GM11168 (cell line): ENCODE results near the gene GHDC.
"Not testable (repeated sequence)": the region's sequence is repeated elsewhere in the genome, so short reads cannot be mapped to it uniquely, and the experiment has no call there.

Experiments
- in situ Hi-C: fragments of 300-500 bp; cut with MboI; formaldehyde crosslinking; loops from one replicate; pipeline ENCODE4 v1.12.0; 2022; ENCODE audit warnings: low sequenced_read_pairs; ENCODE audit not compliant: unreplicated experiment

The GHDC gene

DNA sequence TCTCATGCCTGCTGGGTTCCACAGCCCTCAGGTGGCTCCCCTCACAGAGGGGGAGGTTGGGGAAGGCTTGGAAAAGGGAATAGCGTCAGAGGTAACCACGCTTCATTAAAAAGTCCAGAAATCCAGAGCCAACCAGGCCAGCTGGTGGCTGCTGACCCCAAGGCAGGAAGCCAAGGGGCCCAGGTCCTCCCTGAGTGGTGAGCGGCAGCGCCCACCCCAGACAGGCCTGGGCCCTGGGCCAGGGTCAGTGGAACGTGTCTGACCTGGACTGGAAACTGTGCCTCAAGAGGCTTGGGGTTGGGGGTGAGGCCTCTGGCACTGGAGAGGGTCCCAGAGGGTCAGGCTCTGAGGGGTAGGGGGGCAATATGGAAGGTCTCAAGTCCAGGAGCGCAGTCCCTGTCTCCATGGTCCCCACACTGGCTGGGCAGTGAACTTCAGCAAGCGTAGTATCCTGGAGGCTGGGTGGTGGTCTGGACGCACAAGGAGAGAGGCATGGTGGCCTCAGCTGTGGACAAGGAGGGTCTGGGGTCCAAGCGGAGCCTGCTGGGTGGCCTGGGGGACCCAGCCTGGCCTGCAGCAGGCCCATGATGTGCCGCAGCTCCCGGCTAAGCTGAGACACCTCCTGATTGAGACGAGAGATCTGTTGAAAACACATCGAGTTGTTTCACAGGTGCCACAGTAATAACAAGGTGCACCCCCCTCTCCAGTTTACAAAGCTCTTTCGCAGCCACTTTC is 34.3 kb downstream of the GHDC start:
- in situ Hi-C loops = no loop called here

DNA sequence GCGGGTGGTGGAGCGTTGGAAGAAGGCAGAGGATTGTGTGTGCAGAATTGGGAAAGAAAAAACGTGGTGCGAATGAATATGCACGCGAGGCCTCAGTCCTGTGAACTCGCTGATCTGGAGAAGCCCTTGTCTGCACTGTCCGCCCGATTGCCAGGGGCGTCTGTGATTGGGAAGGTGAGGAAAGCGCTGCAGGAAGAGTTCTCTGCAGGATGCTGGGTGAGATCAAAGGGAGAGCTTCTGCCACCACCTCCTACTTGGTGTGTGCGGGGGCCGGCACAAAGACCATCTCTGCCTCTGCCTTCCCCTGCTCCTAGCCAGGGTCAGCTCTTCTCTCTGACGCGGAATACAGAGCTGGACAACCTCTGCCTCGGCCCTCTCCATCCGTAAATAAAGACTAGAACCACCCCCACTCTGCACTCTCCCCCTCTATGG is 38.7 kb downstream of the GHDC start:
- in situ Hi-C loops = no loop called here

- in situ Hi-C loops = no loop called here
Observed at GRCh38 chr17:42153919-42154742, 40.2 kb downstream of the GHDC start.

DNA sequence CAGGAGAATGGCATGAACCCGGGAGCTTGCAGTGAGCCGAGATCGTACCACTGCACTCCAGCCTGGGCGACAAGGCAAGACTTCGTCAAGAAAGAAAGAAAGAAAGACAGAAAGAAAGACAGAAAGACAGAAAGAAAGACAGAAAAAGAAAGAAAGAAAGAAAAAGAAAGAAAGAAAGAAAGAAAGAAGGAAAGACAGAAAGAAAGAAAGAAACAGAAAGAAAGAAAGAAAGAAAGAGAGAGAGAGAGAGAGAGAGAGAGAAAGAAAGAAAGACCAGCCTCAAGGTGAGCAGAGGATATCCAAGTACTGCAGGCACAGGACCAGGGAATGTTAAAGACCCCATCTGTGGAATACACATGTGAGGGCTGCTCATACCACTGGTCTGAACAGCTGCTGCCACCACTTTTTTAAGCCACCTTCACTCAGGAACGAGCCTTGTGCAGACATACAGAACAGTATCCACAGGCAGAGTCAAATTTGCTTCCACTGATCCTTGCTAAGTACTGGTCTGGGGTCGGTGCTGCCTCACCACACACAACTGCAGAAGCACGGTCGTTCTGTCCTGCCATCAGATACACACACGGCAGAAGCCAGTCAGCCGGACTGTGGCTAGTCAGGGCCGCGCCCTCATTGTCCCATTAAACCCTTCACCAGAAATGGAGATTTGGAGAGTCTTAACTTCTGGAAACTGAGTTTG is 47.2 kb downstream of the GHDC start:
- in situ Hi-C loops = no loop called here

DNA sequence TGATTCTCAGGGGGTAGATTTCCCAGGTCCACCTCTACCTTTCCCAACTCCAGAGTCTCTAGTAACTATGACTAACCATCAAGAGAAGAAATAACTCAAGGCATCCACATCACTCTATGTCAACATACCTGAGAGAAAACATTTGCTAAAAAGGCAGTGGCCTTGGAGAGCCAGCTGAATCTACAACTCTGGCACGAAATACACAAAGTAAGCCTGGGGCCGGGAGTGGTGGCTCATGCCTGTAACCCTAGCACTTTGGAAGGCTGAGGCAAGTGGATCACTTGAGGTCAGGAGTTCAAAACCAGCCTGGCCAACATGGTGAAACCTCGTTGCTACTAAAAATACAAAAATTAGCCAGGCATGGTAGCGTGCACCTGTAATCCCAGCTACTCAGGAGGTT is 51.2 kb downstream of the GHDC start:
- in situ Hi-C loops = not testable (repeated sequence)

- in situ Hi-C loops = no loop called here
Observed at GRCh38 chr17:42142371-42142896, 51.9 kb downstream of the GHDC start.

GRCh38 chr17:42141382-42141781 is 52.9 kb downstream of the GHDC start:
- in situ Hi-C loops = no loop called here

DNA sequence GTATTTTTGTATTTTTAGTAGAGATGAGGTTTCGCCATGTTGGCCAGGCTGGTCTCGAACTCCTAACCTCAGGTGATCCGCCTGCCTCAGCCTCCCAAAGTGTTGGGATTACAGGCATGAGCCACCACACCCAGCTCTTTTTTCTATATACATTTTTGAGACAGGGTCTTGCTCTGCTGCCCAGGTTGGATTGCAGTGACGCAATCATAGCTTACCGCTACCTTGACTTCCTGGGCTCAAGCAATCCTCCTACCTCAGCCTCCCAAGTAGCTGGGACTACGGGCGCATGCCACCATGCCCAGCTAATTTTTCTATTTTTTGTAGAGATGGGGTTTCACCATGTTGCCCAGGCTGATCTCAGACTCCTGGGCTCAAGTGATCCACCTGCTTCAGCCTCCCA is 53.6 kb downstream of the GHDC start:
- in situ Hi-C loops = not testable (repeated sequence)
